Esophagus (tissue), 2 donors: ENCODE data around the gene ITPKA. TPM values are rescaled to one million over a fixed set of nuclear protein-coding genes. Genes with fewer than 3 reads are reported as not detected.

ENCODE experiments used
- H3K27ac ChIP-seq, 2 donors: one replicate each; pipeline ENCODE4 v1.5.1; 2013; ENCODE audit warnings: low read depth in 2 of 2, mild to moderate bottlenecking in 2 of 2, inconsistent platforms in 1 of 2, low read length in 1 of 2, moderate library complexity in 1 of 2
- H3K27me3 ChIP-seq, 2 donors: one replicate each; pipeline ENCODE4 v1.6.1; 2013; ENCODE audit warnings: low read length in 2 of 2, control low read depth in 1 of 2, mild to moderate bottlenecking in 1 of 2; ENCODE audit not compliant: insufficient read depth in 2 of 2, control insufficient read depth in 1 of 2
- H3K36me3 ChIP-seq, 2 donors: one replicate each; pipeline ENCODE4 v1.6.1; 2013; ENCODE audit warnings: low read length in 1 of 2; ENCODE audit not compliant: control insufficient read depth in 2 of 2, insufficient read depth in 2 of 2
- H3K4me1 ChIP-seq, 2 donors: one replicate each; pipeline ENCODE4 v1.6.1; 2013; ENCODE audit warnings: low read length in 1 of 2; ENCODE audit not compliant: control insufficient read depth in 2 of 2, insufficient read depth in 2 of 2
- H3K4me3 ChIP-seq, 2 donors: one replicate each; pipeline ENCODE4 v1.5.1; 2013; ENCODE audit warnings: low read length in 2 of 2, mild to moderate bottlenecking in 2 of 2, low read depth in 1 of 2, moderate library complexity in 1 of 2
- H3K9me3 ChIP-seq, 2 donors: one replicate each; pipeline ENCODE4 v1.6.1; 2013; ENCODE audit warnings: mild to moderate bottlenecking in 2 of 2, low read depth in 1 of 2, low read length in 1 of 2, moderate library complexity in 1 of 2; ENCODE audit not compliant: control insufficient read depth in 2 of 2, insufficient read depth in 1 of 2
- WGBS, 2 donors: extraction: QIAGEN DNeasy Blood & Tissue Kit; methylation state at CpG; one replicate each; pipeline ENCODE4 v1.1.7; 2013; 5-methylcytosine and 5-hydroxymethylcytosine counted together
- polyA plus RNA-seq, 2 donors: library from polyadenylated mRNA; stranded (reverse); fragments of 200-250 nt; gene quantifications; one replicate each; pipeline ENCODE4 v1.2.3, GENCODE V29; 2013
- donor health status: healthy with polysubstance abuse.
- donor health status: Bipolar disorder and iron deficiency.

The ITPKA gene
- polyA plus RNA-seq, 2 donors = 0.28 to 0.47 TPM

- 94 to 96% methylated on average over 16 to 17 of the region's 17 CpGs for WGBS, 2 donors
- Histone ChIP-seq H3K4me1 (no peaks in the 10 kb centered on the region), H3K27ac (no peak overlapping the region), H3K27me3 (no peaks in the 10 kb centered on the region), H3K4me3 (no peak overlapping the region), H3K36me3 (peaks cover 0 to 31% of the 10 kb centered on the region in 2 donors), H3K9me3 (no peaks in the 10 kb centered on the region)
These were observed 27.0 kb downstream of the ITPKA start for GRCh38 chr15:41520636-41521035.

GRCh38 chr15:41521614-41522013, 27.9 kb downstream of the ITPKA start:
- WGBS, 2 donors = 89 to 90% methylated on average over 9 of the region's 9 CpGs

GRCh38 chr15:41523097-41523496, 29.4 kb downstream of the ITPKA start:
- no peak overlapping the region for H3K27ac ChIP-seq
- no peaks in the 10 kb centered on the region for H3K9me3 ChIP-seq
- H3K36me3 ChIP-seq = peaks cover 0 to 42% of the 10 kb centered on the region in 2 donors
- H3K4me3 ChIP-seq = no peak overlapping the region
- no peaks in the 10 kb centered on the region for H3K4me1 ChIP-seq
- no peaks in the 10 kb centered on the region for H3K27me3 ChIP-seq
- 92 to 93% methylated on average over 5 of the region's 5 CpGs for WGBS, 2 donors

More at GRCh38 chr15:41521614-41522013, 27.9 kb downstream of the ITPKA start:
- no peak overlapping the region for H3K27ac ChIP-seq
- H3K36me3 ChIP-seq = peaks cover 0 to 36% of the 10 kb centered on the region in 2 donors
- H3K27me3 ChIP-seq = no peaks in the 10 kb centered on the region
- H3K4me1 ChIP-seq = no peaks in the 10 kb centered on the region
- H3K9me3 ChIP-seq = no peaks in the 10 kb centered on the region
- no peak overlapping the region for H3K4me3 ChIP-seq

- no peaks in the 10 kb centered on the region for H3K9me3 ChIP-seq
- H3K4me3 ChIP-seq = no peak overlapping the region
- H3K36me3 ChIP-seq = peaks cover 15 to 43% of the 10 kb centered on the region in 2 donors
- no peaks in the 10 kb centered on the region for H3K4me1 ChIP-seq
- H3K27me3 ChIP-seq = no peaks in the 10 kb centered on the region
- 84 to 89% methylated on average over 6 of the region's 6 CpGs for WGBS, 2 donors
- H3K27ac ChIP-seq = no peak overlapping the region
These were observed 36.8 kb downstream of the ITPKA start for GRCh38 chr15:41530363-41530956.

GRCh38 chr15:41535544-41535943, 41.9 kb downstream of the ITPKA start:
- Histone ChIP-seq H3K4me1 (no peaks in the 10 kb centered on the region), H3K9me3 (no peaks in the 10 kb centered on the region), H3K4me3 (no peak overlapping the region), H3K27me3 (no peaks in the 10 kb centered on the region), H3K27ac (no peak overlapping the region), H3K36me3 (peaks cover 13 to 18% of the 10 kb centered on the region in 2 donors)
- WGBS, 2 donors = 95 to 96% methylated on average over 1 of the region's 1 CpG

GRCh38 chr15:41536866-41537265, 43.2 kb downstream of the ITPKA start:
- Histone ChIP-seq H3K36me3 (peaks cover 11 to 13% of the 10 kb centered on the region in 2 donors), H3K27ac (no peak overlapping the region)
- WGBS, 2 donors = 90 to 94% methylated on average over 11 of the region's 11 CpGs

GRCh38 chr15:41543521-41543870, 49.8 kb downstream of the ITPKA start:
- Histone ChIP-seq H3K36me3 (no peaks in the 10 kb centered on the region), H3K4me3 (peak overlapping the region; percentile 95 to 98), H3K27me3 (no peaks in the 10 kb centered on the region), H3K9me3 (no peaks in the 10 kb centered on the region), H3K4me1 (peaks cover 0 to 3% of the 10 kb centered on the region in 2 donors), H3K27ac (peak overlapping the region; percentile 81 to 88)
- 4 to 5% methylated on average over 8 of the region's 8 CpGs for WGBS, 2 donors

More at GRCh38 chr15:41536866-41537265, 43.2 kb downstream of the ITPKA start:
- Histone ChIP-seq H3K27me3 (no peaks in the 10 kb centered on the region), H3K4me1 (no peaks in the 10 kb centered on the region), H3K4me3 (no peak overlapping the region), H3K9me3 (no peaks in the 10 kb centered on the region)

- peak overlapping the region in 1 of 2 donors; percentile 5 for H3K4me3 ChIP-seq
- H3K9me3 ChIP-seq = no peaks in the 10 kb centered on the region
- H3K27ac ChIP-seq = no peak overlapping the region
- H3K4me1 ChIP-seq = peaks cover 0 to 3% of the 10 kb centered on the region in 2 donors
- WGBS, 2 donors = 67 to 72% methylated on average over 13 to 15 of the region's 15 CpGs
- H3K27me3 ChIP-seq = no peaks in the 10 kb centered on the region
- no peaks in the 10 kb centered on the region for H3K36me3 ChIP-seq
These were observed 51.0 kb downstream of the ITPKA start for GRCh38 chr15:41544650-41545015.

- Histone ChIP-seq H3K27me3 (no peaks in the 10 kb centered on the region), H3K4me1 (peaks cover 0 to 3% of the 10 kb centered on the region in 2 donors), H3K36me3 (no peaks in the 10 kb centered on the region), H3K4me3 (no peak overlapping the region), H3K27ac (no peak overlapping the region), H3K9me3 (no peaks in the 10 kb centered on the region)
- WGBS, 2 donors = 71 to 73% methylated on average over 3 of the region's 3 CpGs
These were observed 51.5 kb downstream of the ITPKA start for GRCh38 chr15:41545218-41545617.
